GM21717 (cell line): Measurements from ENCODE around the gene MT1E.
A peak's percentile ranks its signal among the peaks of the same experiment; 100 is the strongest.
"Not testable (repeated sequence)": the region's sequence is repeated elsewhere in the genome, so short reads cannot be mapped to it uniquely, and the experiment has no call there.

Source experiments
- ATAC-seq: cut with Tn5 transposase; IDR thresholded peaks from one replicate; pipeline ENCODE4 v1.9.1; 2021; ENCODE audit warnings: mild to moderate bottlenecking, moderate library complexity; ENCODE audit not compliant: unreplicated experiment

MT1E gene

GRCh38 chr16:56625140-56625942, at the start of gene MT1E:
MT1E (plus strand) TSS chr16:56625781; CDS start chr16:56625852, 71 bp downstream.
- ATAC-seq = no peak

GRCh38 chr16:56576585-56577299, 48.8 kb upstream of the MT1E start:
- peak; percentile 94 for ATAC-seq

- ATAC-seq = no peak
These were observed 48.3 kb upstream of the MT1E start for GRCh38 chr16:56577300-56577625.

- no peak for ATAC-seq
These were observed 45.1 kb upstream of the MT1E start for GRCh38 chr16:56580391-56581048.

GRCh38 chr16:56582911-56583310, 42.7 kb upstream of the MT1E start:
- ATAC-seq = not testable (repeated sequence)

GRCh38 chr16:56583351-56584168, 42.0 kb upstream of the MT1E start:
- no peak for ATAC-seq

- no peak for ATAC-seq
These were observed 41.3 kb upstream of the MT1E start for GRCh38 chr16:56584276-56584675.

- no peak for ATAC-seq
These were observed 36.8 kb upstream of the MT1E start for GRCh38 chr16:56588781-56589140.

GRCh38 chr16:56589141-56590039, 36.2 kb upstream of the MT1E start, which contains the start of gene MT3:
MT3 (plus strand) TSS chr16:56589528; CDS start chr16:56589591, 63 bp downstream.
- ATAC-seq = no peak

- ATAC-seq = no peak
These were observed 34.1 kb upstream of the MT1E start for GRCh38 chr16:56591377-56592060.

GRCh38 chr16:56593573-56594291, 31.8 kb upstream of the MT1E start:
- no peak for ATAC-seq

- ATAC-seq = no peak
These were observed 31.3 kb upstream of the MT1E start for GRCh38 chr16:56594292-56594619.

- no peak for ATAC-seq
These were observed 25.1 kb upstream of the MT1E start for GRCh38 chr16:56600398-56600999.

GRCh38 chr16:56601325-56601724, 24.3 kb upstream of the MT1E start:
- no peak for ATAC-seq

GRCh38 chr16:56603589-56603988, 22.0 kb upstream of the MT1E start:
- ATAC-seq = no peak

- no peak for ATAC-seq
These were observed 20.6 kb upstream of the MT1E start for GRCh38 chr16:56604966-56605365.

GRCh38 chr16:56605475-56605874, 20.1 kb upstream of the MT1E start:
- ATAC-seq = no peak

GRCh38 chr16:56606071-56606475, 19.5 kb upstream of the MT1E start:
- no peak for ATAC-seq
